ENCODE results near the gene NBAS. TPM values are rescaled to one million over a fixed set of nuclear protein-coding genes. Genes with fewer than 3 reads are reported as not detected.

NBAS gene
- polyA plus RNA-seq, 1 donor from 2014 or later, result 31.9 TPM

- Histone ChIP-seq H3K9ac (ENCODE audit: low read length) (no peak overlapping the region), H2AFZ (ENCODE audit: low read depth, low read length) (no peak overlapping the region), H3K9me2 (ENCODE audit: insufficient read depth, low read length) (no peaks in the 10 kb centered on the region), H3K4me3 (ENCODE audit: low read length) (no peak overlapping the region), H3K4me2 (ENCODE audit: low read length) (no peak overlapping the region), H3F3A (ENCODE audit: insufficient read depth, low read length, poor library complexity, severe bottlenecking) (no peaks in the 10 kb centered on the region), H3K9me3 (ENCODE audit: low read length) (no peaks in the 10 kb centered on the region), H3K36me3 (ENCODE audit: insufficient read depth, low read length) (peaks cover 21% of the 10 kb centered on the region), H3K27me3 (ENCODE audit: insufficient read depth, low read depth, low read length) (no peaks in the 10 kb centered on the region), H3K79me2 (replicated peaks; ENCODE audit: insufficient read depth, low read length) (no peaks in the 10 kb centered on the region), H4K20me1 (ENCODE audit: insufficient read depth) (no peaks in the 10 kb centered on the region), H3K27ac (ENCODE audit: low read length) (no peak overlapping the region)
- TF ChIP-seq EP300 (conservative IDR thresholded peaks at IDR 0.05; ENCODE audit: poor library complexity, severe bottlenecking) (no peak), POLR2AphosphoS5 (IDR thresholded peaks at IDR 0.05) (no peak), SMC3 (conservative IDR thresholded peaks at IDR 0.05; ENCODE audit: poor library complexity) (no peak), EZH2 (IDR thresholded peaks at IDR 0.05; ENCODE audit: borderline replicate concordance, insufficient read depth, low read length, poor library complexity, severe bottlenecking) (no peak), RAD21 (conservative IDR thresholded peaks at IDR 0.05) (no peak), CTCF (IDR thresholded peaks at IDR 0.05; ENCODE audit: poor library complexity, severe bottlenecking) (no peak), MXI1 (conservative IDR thresholded peaks at IDR 0.05; ENCODE audit: poor library complexity, severe bottlenecking) (no peak), TAF1 (IDR thresholded peaks at IDR 0.05; ENCODE audit: low read depth) (no peak)
- TF ChIP-seq, protein P1, sequence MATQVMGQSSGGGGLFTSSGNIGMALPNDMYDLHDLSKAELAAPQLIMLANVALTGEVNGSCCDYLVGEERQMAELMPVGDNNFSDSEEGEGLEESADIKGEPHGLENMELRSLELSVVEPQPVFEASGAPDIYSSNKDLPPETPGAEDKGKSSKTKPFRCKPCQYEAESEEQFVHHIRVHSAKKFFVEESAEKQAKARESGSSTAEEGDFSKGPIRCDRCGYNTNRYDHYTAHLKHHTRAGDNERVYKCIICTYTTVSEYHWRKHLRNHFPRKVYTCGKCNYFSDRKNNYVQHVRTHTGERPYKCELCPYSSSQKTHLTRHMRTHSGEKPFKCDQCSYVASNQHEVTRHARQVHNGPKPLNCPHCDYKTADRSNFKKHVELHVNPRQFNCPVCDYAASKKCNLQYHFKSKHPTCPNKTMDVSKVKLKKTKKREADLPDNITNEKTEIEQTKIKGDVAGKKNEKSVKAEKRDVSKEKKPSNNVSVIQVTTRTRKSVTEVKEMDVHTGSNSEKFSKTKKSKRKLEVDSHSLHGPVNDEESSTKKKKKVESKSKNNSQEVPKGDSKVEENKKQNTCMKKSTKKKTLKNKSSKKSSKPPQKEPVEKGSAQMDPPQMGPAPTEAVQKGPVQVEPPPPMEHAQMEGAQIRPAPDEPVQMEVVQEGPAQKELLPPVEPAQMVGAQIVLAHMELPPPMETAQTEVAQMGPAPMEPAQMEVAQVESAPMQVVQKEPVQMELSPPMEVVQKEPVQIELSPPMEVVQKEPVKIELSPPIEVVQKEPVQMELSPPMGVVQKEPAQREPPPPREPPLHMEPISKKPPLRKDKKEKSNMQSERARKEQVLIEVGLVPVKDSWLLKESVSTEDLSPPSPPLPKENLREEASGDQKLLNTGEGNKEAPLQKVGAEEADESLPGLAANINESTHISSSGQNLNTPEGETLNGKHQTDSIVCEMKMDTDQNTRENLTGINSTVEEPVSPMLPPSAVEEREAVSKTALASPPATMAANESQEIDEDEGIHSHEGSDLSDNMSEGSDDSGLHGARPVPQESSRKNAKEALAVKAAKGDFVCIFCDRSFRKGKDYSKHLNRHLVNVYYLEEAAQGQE (IDR thresholded peaks at IDR 0.05; ENCODE audit: borderline replicate concordance), result no peak
Observed at GRCh38 chr2:15603044-15603765, 42.1 kb upstream of the NBAS start.

DNA sequence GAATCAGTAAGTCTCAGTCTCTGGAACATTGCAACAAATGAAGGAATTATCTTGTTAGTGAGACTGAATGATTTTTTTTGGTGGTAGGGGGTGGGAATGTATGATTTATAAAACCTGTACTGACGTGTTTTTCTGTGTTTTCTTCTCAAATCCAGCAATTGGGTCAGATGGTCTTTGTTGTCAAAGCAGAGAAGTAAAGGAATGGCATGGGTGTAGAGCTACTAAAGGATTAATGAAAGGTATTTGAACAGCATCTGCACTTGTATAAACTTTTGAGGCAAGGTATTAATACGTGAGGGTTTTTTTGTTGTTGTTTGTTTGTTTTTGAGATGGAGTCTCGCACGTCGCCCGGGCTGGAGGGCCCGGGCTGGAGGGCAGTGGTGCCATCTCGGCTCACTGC lies 41.3 kb upstream of the NBAS start:
- H3K27me3 ChIP-seq (ENCODE audit: insufficient read depth, low read depth, low read length), result no peaks in the 10 kb centered on the region
- H4K20me1 ChIP-seq (ENCODE audit: insufficient read depth), result no peaks in the 10 kb centered on the region
- TF ChIP-seq, protein P1 (IDR thresholded peaks at IDR 0.05; ENCODE audit: borderline replicate concordance), result no peak
- TF ChIP-seq RAD21 (conservative IDR thresholded peaks at IDR 0.05) (no peak), EP300 (conservative IDR thresholded peaks at IDR 0.05; ENCODE audit: poor library complexity, severe bottlenecking) (no peak), CTCF (IDR thresholded peaks at IDR 0.05; ENCODE audit: poor library complexity, severe bottlenecking) (no peak), MXI1 (conservative IDR thresholded peaks at IDR 0.05; ENCODE audit: poor library complexity, severe bottlenecking) (no peak), SMC3 (conservative IDR thresholded peaks at IDR 0.05; ENCODE audit: poor library complexity) (no peak), POLR2AphosphoS5 (IDR thresholded peaks at IDR 0.05) (no peak), TAF1 (IDR thresholded peaks at IDR 0.05; ENCODE audit: low read depth) (no peak)
- H3K9ac ChIP-seq (ENCODE audit: low read length), result no peak overlapping the region
- H3F3A ChIP-seq (ENCODE audit: insufficient read depth, low read length, poor library complexity, severe bottlenecking), result no peaks in the 10 kb centered on the region
- H3K79me2 ChIP-seq (replicated peaks; ENCODE audit: insufficient read depth, low read length), result no peaks in the 10 kb centered on the region
- no peak overlapping the region for H3K4me3 ChIP-seq (ENCODE audit: low read length)
- no peak overlapping the region for H2AFZ ChIP-seq (ENCODE audit: low read depth, low read length)
- peaks cover 25% of the 10 kb centered on the region for H3K36me3 ChIP-seq (ENCODE audit: insufficient read depth, low read length)
- no peak overlapping the region for H3K27ac ChIP-seq (ENCODE audit: low read length)
- peaks cover 2% of the 10 kb centered on the region for H3K9me2 ChIP-seq (ENCODE audit: insufficient read depth, low read length)
- no peak overlapping the region for H3K4me2 ChIP-seq (ENCODE audit: low read length)
- H3K9me3 ChIP-seq (ENCODE audit: low read length), result no peaks in the 10 kb centered on the region

Measured in neural cell (in vitro differentiated cells).